Endodermal cell (in vitro differentiated cells): Measurements from ENCODE around the gene EGLN3. TPM values are rescaled to one million over a fixed set of nuclear protein-coding genes. Genes with fewer than 3 reads are reported as not detected.

ENCODE experiments used
- DNase-seq: peaks from one replicate; pipeline ENCODE4 v3.0.0-alpha.2; 2017
- H3K27ac ChIP-seq: 2 replicates; pipeline ENCODE4 v1.5.1; 2013; ENCODE audit warnings: mild to moderate bottlenecking, low read depth, low read length, moderate library complexity
- H3K27me3 ChIP-seq: 2 replicates; pipeline ENCODE4 v1.6.1; 2013; ENCODE audit warnings: mild to moderate bottlenecking, low read length, moderate library complexity; ENCODE audit not compliant: insufficient read depth, control insufficient read depth, poor library complexity, severe bottlenecking
- H3K36me3 ChIP-seq: 2 replicates; pipeline ENCODE4 v1.7.0; 2013; ENCODE audit warnings: mild to moderate bottlenecking, low read length, moderate library complexity; ENCODE audit not compliant: control insufficient read depth, insufficient read depth
- H3K4me1 ChIP-seq: one replicate; pipeline ENCODE4 v1.7.0; 2013; ENCODE audit warnings: low read length; ENCODE audit not compliant: control insufficient read depth, insufficient read depth
- H3K4me3 ChIP-seq: 2 replicates; pipeline ENCODE4 v1.5.1; 2013; ENCODE audit warnings: mild to moderate bottlenecking, low read length, moderate library complexity
- H3K9ac ChIP-seq: 2 replicates; pipeline ENCODE4 v1.6.1; 2013; ENCODE audit warnings: mild to moderate bottlenecking, low read length, moderate library complexity; ENCODE audit not compliant: poor library complexity, severe bottlenecking; ENCODE audit errors: extremely low read depth
- H3K9me3 ChIP-seq: 2 replicates; pipeline ENCODE4 v1.6.1; 2013; ENCODE audit warnings: mild to moderate bottlenecking, low read length, moderate library complexity; ENCODE audit not compliant: control insufficient read depth
- H3K27ac Mint-ChIP-seq: 2 replicates; pipeline ENCODE4 v1.8.0; 2020; ENCODE audit warnings: mixed read lengths
- H3K27me3 Mint-ChIP-seq: 2 replicates; pipeline ENCODE4 v1.8.0; 2021; ENCODE audit warnings: mild to moderate bottlenecking, mixed read lengths; ENCODE audit not compliant: insufficient read depth
- H3K36me3 Mint-ChIP-seq: 2 replicates; pipeline ENCODE4 v1.8.0; 2020; ENCODE audit warnings: low read depth, mixed read lengths
- H3K4me1 Mint-ChIP-seq: 2 replicates; pipeline ENCODE4 v1.8.0; 2020; ENCODE audit warnings: mixed read lengths
- H3K4me3 Mint-ChIP-seq: 2 replicates; pipeline ENCODE4 v1.8.0; 2020; ENCODE audit warnings: mild to moderate bottlenecking, moderate library complexity, mixed read lengths
- H3K9me3 Mint-ChIP-seq: 2 replicates; pipeline ENCODE4 v1.8.0; 2020; ENCODE audit warnings: mild to moderate bottlenecking, mixed read lengths
- CTCF ChIP-seq: fragments of 200-600 bp; sonication (generic); conservative IDR thresholded peaks from 2 replicates; pipeline ENCODE4 v1.5.0; 2021; ENCODE audit warnings: antibody characterized with exemption, mild to moderate bottlenecking
- WGBS, 2 experiments: methylation state at CpG; one replicate each; pipeline versions ENCODE4 v1.1.5 to v1.1.7; 2013; ENCODE audit warnings: missing lambda C conversion rate in 2 of 2, mixed read lengths in 1 of 2; ENCODE audit not compliant: insufficient coverage in 1 of 2, insufficient read length in 1 of 2; 5-methylcytosine and 5-hydroxymethylcytosine counted together
- total RNA-seq, 2 donors: library from RNA; stranded (reverse); fragmentation: NEBNext Ultra II Directional in 1 of 2; extraction: Animal tissue kit (Norgen Biotek cat#: 25700) in 1 of 2; gene quantifications; 2 replicates in 1 of 2; 3 replicates in 1 of 2; pipeline ENCODE4 v1.2.1, GENCODE V29; 2021

The EGLN3 gene
- total RNA-seq, 2 donors from 2014 or later, result 13.4 to 18.1 TPM

GRCh38 chr14:33902363-33902762, 48.5 kb downstream of the EGLN3 start:
- H3K27ac Mint-ChIP-seq, result no peak overlapping the region
- H3K4me1 Mint-ChIP-seq, result no peaks in the 10 kb centered on the region

GRCh38 chr14:33901426-33902155, 49.3 kb downstream of the EGLN3 start:
- H3K36me3 Mint-ChIP-seq, result no peaks in the 10 kb centered on the region
- Histone ChIP-seq H3K27me3 (no peaks in the 10 kb centered on the region), H3K27ac (no peak overlapping the region), H3K9me3 (peaks cover 5% of the 10 kb centered on the region), H3K4me3 (no peak overlapping the region), H3K4me1 (no peaks in the 10 kb centered on the region), H3K36me3 (no peaks in the 10 kb centered on the region), H3K9ac (no peak overlapping the region)
- H3K27ac Mint-ChIP-seq, result no peak overlapping the region
- H3K27me3 Mint-ChIP-seq, result no peaks in the 10 kb centered on the region
- H3K4me1 Mint-ChIP-seq, result no peaks in the 10 kb centered on the region
- H3K4me3 Mint-ChIP-seq, result no peak overlapping the region
- H3K9me3 Mint-ChIP-seq, result no peaks in the 10 kb centered on the region
- DNase-seq, result no peak
- no peak for TF ChIP-seq CTCF

More at GRCh38 chr14:33902363-33902762, 48.5 kb downstream of the EGLN3 start:
- 94 to 100% methylated on average over 1 to 6 of the region's 6 CpGs for WGBS, 2 experiments
- no peaks in the 10 kb centered on the region for H3K27me3 ChIP-seq
- H3K4me3 ChIP-seq, result no peak overlapping the region
- H3K9me3 ChIP-seq, result peaks cover 5% of the 10 kb centered on the region
- H3K9ac ChIP-seq, result no peak overlapping the region
- H3K27ac ChIP-seq, result no peak overlapping the region
- no peak for TF ChIP-seq CTCF
- H3K4me3 Mint-ChIP-seq, result no peak overlapping the region
- no peak for DNase-seq
- no peaks in the 10 kb centered on the region for H3K4me1 ChIP-seq
- H3K36me3 ChIP-seq, result no peaks in the 10 kb centered on the region
- H3K27me3 Mint-ChIP-seq, result no peaks in the 10 kb centered on the region
- no peaks in the 10 kb centered on the region for H3K36me3 Mint-ChIP-seq
- H3K9me3 Mint-ChIP-seq, result no peaks in the 10 kb centered on the region

GRCh38 chr14:33900706-33901105, 50.2 kb downstream of the EGLN3 start:
- H3K9ac ChIP-seq, result no peak overlapping the region
- H3K27me3 ChIP-seq, result no peaks in the 10 kb centered on the region
- no peaks in the 10 kb centered on the region for H3K36me3 ChIP-seq
- H3K4me1 ChIP-seq, result no peaks in the 10 kb centered on the region
- Mint-ChIP-seq H3K27ac (no peak overlapping the region), H3K4me3 (no peak overlapping the region), H3K4me1 (no peaks in the 10 kb centered on the region), H3K9me3 (peaks cover 2% of the 10 kb centered on the region), H3K27me3 (no peaks in the 10 kb centered on the region), H3K36me3 (no peaks in the 10 kb centered on the region)
- no peak overlapping the region for H3K27ac ChIP-seq
- H3K4me3 ChIP-seq, result no peak overlapping the region
- DNase-seq, result no peak
- 89 to 93% methylated on average over 4 of the region's 4 CpGs for WGBS, 2 experiments
- H3K9me3 ChIP-seq, result peaks cover 5% of the 10 kb centered on the region
- TF ChIP-seq CTCF, result no peak
